Left colon (tissue), 2 donors: ENCODE results near the gene PRPF8. TPM values are rescaled to one million over a fixed set of nuclear protein-coding genes. Genes with fewer than 3 reads are reported as not detected.

ENCODE experiments used
- ATAC-seq: fragments of 200-7000 bp; cut with Tn5 transposase; one replicate; pipeline ENCODE4 v1.9.1; 2020; ENCODE audit warnings: mild to moderate bottlenecking, moderate library complexity
- DNase-seq, 2 donors: peaks; one replicate each; pipeline ENCODE4 v3.0.0-alpha.2; 2020
- intact Hi-C, 2 donors: fragments of 100-400 bp; cut with DNase I in 1 of 2; cut with micrococcal nuclease in 1 of 2; formaldehyde crosslinking; loops; one replicate each; pipeline versions ENCODE4 v1.11.2 to v1.14.0; 2022; cut with DNase I, micrococcal nuclease
- total RNA-seq, 2 donors: library from RNA; stranded (reverse); fragmentation: NEBNext Ultra II Directional; extraction: Animal tissue kit (Norgen Biotek cat#: 25700); gene quantifications; one replicate each; pipeline ENCODE4 v1.2.1, GENCODE V29; 2021
- donor health status: DM: no; HTN: no; CAD: no.
- donor health status: DM: yes; HTN: yes; CAD: no.

Gene PRPF8
- total RNA-seq, 2 donors from 2014 or later, result 162 to 204 TPM

GRCh38 chr17:1617620-1618174 is 67.0 kb downstream of the PRPF8 start:
- ATAC-seq (peak; percentile 91), DNase-seq (peak; percentile 80 to 86)
- intact Hi-C loops, result no loop called here

GRCh38 chr17:1616101-1616500 is 68.6 kb downstream of the PRPF8 start:
- intact Hi-C loops, result no loop called here
- no peak for ATAC-seq
- DNase-seq, result no peak

- intact Hi-C loops, result no loop called here
- ATAC-seq, result no peak
- DNase-seq, result no peak
These were observed 72.3 kb downstream of the PRPF8 start for GRCh38 chr17:1612400-1612799.

GRCh38 chr17:1611715-1612114 is 73.0 kb downstream of the PRPF8 start:
- intact Hi-C loops, result no loop called here
- no peak for DNase-seq
- ATAC-seq, result no peak

- DNase-seq (no peak), ATAC-seq (no peak)
- intact Hi-C loops, result no loop called here
These were observed 76.0 kb downstream of the PRPF8 start for GRCh38 chr17:1608676-1609075.

- DNase-seq (no peak), ATAC-seq (no peak)
These were observed 76.7 kb downstream of the PRPF8 start for GRCh38 chr17:1607971-1608320.

GRCh38 chr17:1606352-1606985 is 78.2 kb downstream of the PRPF8 start:
- no peak for DNase-seq
- ATAC-seq, result no peak
- intact Hi-C loops, result no loop called here

More at GRCh38 chr17:1607971-1608320, 76.7 kb downstream of the PRPF8 start:
- intact Hi-C loops, result no loop called here

- ATAC-seq, result no peak
- intact Hi-C loops, result no loop called here
- no peak for DNase-seq
These were observed 78.9 kb downstream of the PRPF8 start for GRCh38 chr17:1605681-1606351.

- no peak for DNase-seq
- intact Hi-C loops, result no loop called here
- no peak for ATAC-seq
These were observed 79.7 kb downstream of the PRPF8 start for GRCh38 chr17:1604831-1605528.

- DNase-seq (no peak), ATAC-seq (no peak)
- intact Hi-C loops, result no loop called here
These were observed 83.1 kb downstream of the PRPF8 start for GRCh38 chr17:1601571-1601970.

Other genes starting within 250 kb of the PRPF8 start
- gene CRK, start 228.6 kb downstream of the PRPF8 start, total RNA-seq, result 10 to 100 TPM; 74.6 to 80.9 TPM
- 100 to 1,000 TPM; 318 to 378 TPM for gene MYO1C, start 192.2 kb downstream of the PRPF8 start, total RNA-seq
- gene INPP5K, start 168.3 kb downstream of the PRPF8 start, total RNA-seq, result 10 to 100 TPM; 39.9 to 40.4 TPM
- gene PITPNA, start 122.1 kb downstream of the PRPF8 start, total RNA-seq, result 10 to 100 TPM; 75.5 to 94.3 TPM
- 10 to 100 TPM; 19.4 to 22.8 TPM for gene SLC43A2, start 56.0 kb downstream of the PRPF8 start, total RNA-seq
- 10 to 100 TPM; 10.1 to 10.2 TPM for gene SCARF1, start 39.1 kb downstream of the PRPF8 start, total RNA-seq
- 10 to 100 TPM; 48.3 to 51.2 TPM for gene RILP, start 35.0 kb downstream of the PRPF8 start, total RNA-seq
- gene TLCD2, start 25.5 kb upstream of the PRPF8 start, total RNA-seq, result 10 to 100 TPM; 33.1 to 50.7 TPM
- gene WDR81, start 39.8 kb upstream of the PRPF8 start, total RNA-seq, result 10 to 100 TPM; 16.1 to 23.4 TPM
- 1 to 10 TPM; 1.4 to 2.7 TPM for gene SERPINF2, start 58.0 kb upstream of the PRPF8 start, total RNA-seq
- gene SERPINF1, start 77.2 kb upstream of the PRPF8 start, total RNA-seq, result 10 to 100 TPM; 33.3 to 60.6 TPM
- 10 to 100 TPM in 1 of 2 donors, 1 to 10 TPM in 1; 10.0 to 13.6 TPM for gene SMYD4, start 145.0 kb upstream of the PRPF8 start, total RNA-seq
- gene RPA1, start 145.1 kb upstream of the PRPF8 start, total RNA-seq, result 10 to 100 TPM; 57.2 to 69.6 TPM